Subcutaneous adipose tissue (tissue), 4 donors: ENCODE data around the gene AUTS2. TPM values are rescaled to one million over a fixed set of nuclear protein-coding genes. Genes with fewer than 3 reads are reported as not detected.

Experiments
- total RNA-seq, 4 donors: library from RNA; depleted of rRNA; stranded (reverse); fragments of >200 nt; gene quantifications; one replicate each; pipeline ENCODE4 v1.1.0, GENCODE V29; 2016
- TF ChIP-seq, protein P1 (sequence below): fragments of 450-650 bp; IDR thresholded peaks from one replicate; pipeline ENCODE4 v1.5.1; 2016; ENCODE audit warnings: low read depth, mild to moderate bottlenecking, control low read depth, antibody characterized with exemption, moderate library complexity

Gene AUTS2
- total RNA-seq, 4 donors from 2014 or later: 22.4 to 46.9 (median 27.4) TPM

DNA sequence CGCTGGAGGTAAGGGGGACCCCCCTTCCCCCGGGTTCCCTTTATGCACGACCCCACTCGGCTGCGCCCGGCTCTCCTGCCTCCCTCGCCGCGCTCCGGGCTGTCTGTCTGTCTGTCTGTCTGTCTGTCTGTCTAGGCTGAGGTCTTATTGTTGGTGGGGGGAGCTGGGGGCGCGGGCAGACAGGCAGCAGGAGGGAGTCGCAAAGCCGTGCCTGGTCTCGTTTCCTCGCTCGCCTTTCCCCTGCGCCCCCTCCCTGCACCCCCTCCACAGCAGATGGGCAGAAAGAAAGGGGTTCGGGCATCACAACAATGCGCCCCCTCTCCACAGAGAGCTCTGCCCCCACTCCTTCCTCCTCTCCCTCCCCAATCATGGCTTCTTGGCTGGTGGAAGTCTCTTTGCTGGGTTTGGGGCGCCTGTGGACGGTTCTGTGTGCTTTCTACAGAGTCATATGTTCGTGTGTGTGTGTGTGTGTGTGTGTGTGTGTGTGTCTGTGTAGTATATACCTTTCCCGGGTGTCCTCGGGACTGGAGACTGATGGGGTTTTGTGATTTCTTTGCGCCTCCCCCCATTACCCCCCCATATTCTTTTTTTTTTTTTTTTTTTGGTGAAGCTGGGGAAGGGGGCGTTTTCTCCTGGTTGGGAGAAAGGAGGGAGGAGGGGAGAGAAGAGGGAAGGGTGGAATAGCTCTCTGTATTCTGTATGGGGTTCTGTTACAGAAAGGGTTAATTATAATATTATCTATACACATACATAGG, 1.9 kb downstream of the AUTS2 start:
- TF ChIP-seq, protein P1, sequence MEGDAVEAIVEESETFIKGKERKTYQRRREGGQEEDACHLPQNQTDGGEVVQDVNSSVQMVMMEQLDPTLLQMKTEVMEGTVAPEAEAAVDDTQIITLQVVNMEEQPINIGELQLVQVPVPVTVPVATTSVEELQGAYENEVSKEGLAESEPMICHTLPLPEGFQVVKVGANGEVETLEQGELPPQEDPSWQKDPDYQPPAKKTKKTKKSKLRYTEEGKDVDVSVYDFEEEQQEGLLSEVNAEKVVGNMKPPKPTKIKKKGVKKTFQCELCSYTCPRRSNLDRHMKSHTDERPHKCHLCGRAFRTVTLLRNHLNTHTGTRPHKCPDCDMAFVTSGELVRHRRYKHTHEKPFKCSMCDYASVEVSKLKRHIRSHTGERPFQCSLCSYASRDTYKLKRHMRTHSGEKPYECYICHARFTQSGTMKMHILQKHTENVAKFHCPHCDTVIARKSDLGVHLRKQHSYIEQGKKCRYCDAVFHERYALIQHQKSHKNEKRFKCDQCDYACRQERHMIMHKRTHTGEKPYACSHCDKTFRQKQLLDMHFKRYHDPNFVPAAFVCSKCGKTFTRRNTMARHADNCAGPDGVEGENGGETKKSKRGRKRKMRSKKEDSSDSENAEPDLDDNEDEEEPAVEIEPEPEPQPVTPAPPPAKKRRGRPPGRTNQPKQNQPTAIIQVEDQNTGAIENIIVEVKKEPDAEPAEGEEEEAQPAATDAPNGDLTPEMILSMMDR: no peak

DNA sequence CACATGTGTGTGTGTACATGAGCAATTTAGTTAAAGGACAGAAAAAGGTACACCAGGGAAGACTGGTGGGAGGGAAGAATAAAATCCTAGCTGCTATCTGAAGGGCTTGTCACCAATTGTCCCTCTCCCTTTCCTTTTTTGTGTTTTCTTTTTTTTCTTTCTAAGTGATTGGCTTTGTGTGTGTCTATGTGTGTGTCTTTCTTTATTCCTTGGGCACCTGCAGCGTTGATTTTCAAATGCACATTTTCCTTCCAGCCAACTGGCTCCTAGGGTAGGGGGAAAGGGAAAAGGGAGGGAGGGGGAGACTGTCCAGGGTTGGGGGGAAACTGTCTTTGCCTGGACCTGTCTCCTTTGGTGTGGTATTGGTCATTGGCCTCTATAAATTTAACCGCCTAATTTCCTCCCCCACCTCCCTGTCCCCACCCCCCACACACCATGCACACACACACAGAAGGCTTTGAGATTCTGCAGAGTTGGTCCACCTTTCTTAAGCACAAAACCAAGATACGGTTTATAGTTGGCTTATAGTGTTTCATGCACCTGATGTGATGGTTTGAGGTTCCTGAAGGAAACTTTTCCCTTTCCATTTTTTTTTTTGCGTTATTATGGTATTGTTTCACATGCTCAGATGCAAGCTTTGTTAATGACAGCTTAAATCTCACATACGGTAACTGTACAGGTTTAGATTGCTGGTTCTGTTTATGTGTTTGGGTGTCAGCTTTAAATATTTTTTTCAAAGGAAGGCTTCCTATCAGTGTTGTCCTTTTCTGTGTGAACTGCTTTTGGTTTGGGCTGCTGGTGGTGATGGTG, 2.6 kb downstream of the AUTS2 start:
- TF ChIP-seq, protein P1: no peak

DNA sequence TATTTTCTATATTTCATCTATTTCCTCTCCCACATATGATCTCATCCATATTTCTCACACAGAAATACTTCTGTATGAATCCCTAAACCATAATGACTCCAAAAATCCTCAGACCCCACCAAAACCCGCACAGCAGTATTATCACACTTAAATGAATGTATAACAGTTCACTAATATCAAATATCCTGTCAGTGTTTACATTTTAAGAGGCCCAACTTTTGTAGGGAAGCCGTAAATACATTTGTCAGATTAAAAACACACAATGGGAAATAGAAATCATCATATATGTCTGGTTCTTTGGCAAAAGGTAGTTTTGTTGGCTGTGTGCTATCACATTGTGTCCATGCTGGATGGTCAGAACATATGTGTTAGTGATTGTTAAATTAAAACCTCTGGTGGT, 4.2 kb downstream of the AUTS2 start:
- TF ChIP-seq, protein P1: no peak

DNA sequence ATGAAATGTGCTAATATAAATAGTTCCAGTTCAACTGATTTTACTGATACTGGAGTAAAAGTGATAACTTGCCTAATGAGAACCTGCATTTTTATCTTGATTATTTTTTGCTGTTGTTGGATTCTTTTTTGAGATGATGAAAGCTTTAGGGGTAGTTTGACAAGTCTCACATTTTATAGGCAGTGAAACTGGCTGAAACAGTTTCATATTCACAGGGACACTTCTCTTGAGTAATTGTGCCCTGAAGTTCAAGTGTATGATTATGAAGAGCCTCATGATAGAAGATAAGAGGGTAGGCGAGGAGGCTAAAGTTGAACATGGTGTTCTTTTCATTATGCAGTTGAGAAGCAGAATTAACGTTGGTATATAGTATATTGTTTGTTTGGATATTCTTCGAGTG, 5.1 kb downstream of the AUTS2 start:
- TF ChIP-seq, protein P1: no peak

DNA sequence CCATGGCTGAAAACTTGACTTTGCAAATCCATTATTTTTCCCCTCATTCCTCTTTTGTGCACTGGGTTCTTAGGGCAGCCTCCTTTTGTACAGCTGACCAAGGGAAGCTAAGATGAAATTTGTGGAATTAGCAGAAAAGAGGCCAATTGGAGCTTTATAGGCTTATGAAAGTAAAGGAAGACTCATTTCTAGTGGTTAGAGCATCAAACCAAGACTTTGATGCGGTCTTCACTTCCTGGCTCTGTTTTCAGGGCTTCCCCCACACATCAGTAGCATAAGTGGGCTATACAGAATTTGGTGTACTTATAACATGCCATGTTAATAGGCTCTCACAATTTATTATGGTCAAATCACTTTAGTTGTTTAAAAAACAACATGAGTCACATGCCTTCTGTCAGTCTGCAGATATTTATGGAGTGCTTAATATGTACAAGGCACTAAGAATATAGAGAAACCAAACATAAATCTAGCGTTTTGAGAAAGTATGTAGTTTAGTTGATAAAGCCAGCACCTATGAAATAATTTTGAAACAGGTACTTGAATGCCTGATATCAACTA, 5.7 kb downstream of the AUTS2 start:
- TF ChIP-seq, protein P1: no peak

DNA sequence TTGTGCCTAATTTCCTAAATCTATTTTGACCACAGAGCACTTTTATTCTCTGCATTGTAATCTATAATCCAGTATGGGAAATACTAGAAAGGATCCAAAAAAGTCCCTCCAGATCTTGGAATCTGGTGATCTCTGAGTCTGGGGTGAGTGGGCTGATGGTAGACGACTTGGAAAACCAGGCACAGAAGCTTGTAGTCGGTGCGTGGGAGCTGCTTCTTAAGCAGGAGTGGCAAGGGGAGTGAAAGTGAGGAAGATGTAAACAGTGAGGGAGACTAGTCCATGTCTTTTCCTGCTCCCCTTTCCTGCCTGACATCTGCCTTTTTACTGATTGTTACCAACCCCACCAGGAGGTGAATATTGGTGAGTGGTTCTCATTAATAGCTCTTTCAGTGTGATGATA, 6.8 kb downstream of the AUTS2 start:
- TF ChIP-seq, protein P1: no peak

DNA sequence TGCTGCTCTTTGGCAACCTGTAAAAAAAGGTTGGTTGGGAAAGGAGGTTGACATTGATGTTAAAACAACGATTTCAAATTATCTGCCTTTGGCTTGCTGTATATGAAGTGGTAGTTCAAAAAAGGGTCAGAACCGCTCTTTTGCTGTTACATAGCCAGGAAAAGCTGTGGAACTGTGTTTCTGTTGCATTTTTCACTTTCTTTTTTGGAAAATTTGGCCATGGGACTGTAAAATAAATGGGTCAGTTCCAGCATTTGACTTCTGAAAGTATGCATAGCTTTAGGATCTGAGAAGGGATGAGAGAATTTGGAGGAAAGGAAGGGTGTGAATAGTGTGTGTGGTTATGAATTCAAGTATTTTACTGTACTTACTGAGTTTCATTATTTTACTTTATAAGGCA, 7.3 kb downstream of the AUTS2 start:
- TF ChIP-seq, protein P1: no peak
